CD4-positive, alpha-beta T cell (primary cell): Measurements from ENCODE around the gene CFAP61. TPM values are rescaled to one million over a fixed set of nuclear protein-coding genes. Genes with fewer than 3 reads are reported as not detected.
"Not testable (repeated sequence)": the region's sequence is repeated elsewhere in the genome, so short reads cannot be mapped to it uniquely, and the experiment has no call there.

Experiments used
- ATAC-seq: fragments of 200-7000 bp; cut with Tn5 transposase; one replicate; pipeline ENCODE4 v1.10.0; 2022; ENCODE audit warnings: mild to moderate bottlenecking; ENCODE audit not compliant: poor library complexity
- CTCF ChIA-PET: fragments of 350-600 bp; sonication (Branson Sonifier 250); formaldehyde crosslinking; loops from one replicate; lab custom pipeline; 2021; ENCODE audit warnings: antibody characterized with exemption, inconsistent platforms; lab: Charles Lee
- POLR2A ChIA-PET: fragments of 350-600 bp; sonication (Branson Sonifier 250); formaldehyde crosslinking; loops from one replicate; lab custom pipeline; 2021; ENCODE audit warnings: antibody characterized with exemption, inconsistent platforms; lab: Charles Lee
- DNase-seq, 14 experiments: peaks; one replicate each; pipeline ENCODE4 v3.0.0-alpha.2; 2013 to 2020; ENCODE audit warnings: mixed read lengths in 2 of 14
- H3K27ac ChIP-seq, 2 donors: one replicate each; pipeline versions ENCODE4 v1.5.1 to v1.7.0; 2013; ENCODE audit warnings: low read length in 2 of 2, low read depth in 1 of 2, mild to moderate bottlenecking in 1 of 2
- H3K27me3 ChIP-seq, 2 experiments: 1 replicate in 1 of 2; 2 replicates in 1 of 2; pipeline versions ENCODE4 v1.6.1 to v1.7.0; 2013; ENCODE audit warnings: low read length in 2 of 2, control low read depth in 1 of 2, mild to moderate bottlenecking in 1 of 2, moderate library complexity in 1 of 2; ENCODE audit not compliant: insufficient read depth in 2 of 2, control insufficient read depth in 1 of 2
- H3K36me3 ChIP-seq: one replicate; pipeline ENCODE4 v1.6.1; 2013; ENCODE audit warnings: low read length, control low read depth; ENCODE audit not compliant: insufficient read depth
- H3K4me1 ChIP-seq: one replicate; pipeline ENCODE4 v1.6.1; 2013; ENCODE audit warnings: low read length, control low read depth; ENCODE audit not compliant: insufficient read depth
- H3K4me3 ChIP-seq: one replicate; pipeline ENCODE4 v1.5.1; 2013; ENCODE audit warnings: mild to moderate bottlenecking, low read length, moderate library complexity
- H3K9me3 ChIP-seq, 2 experiments: 1 replicate in 1 of 2; 2 replicates in 1 of 2; pipeline versions ENCODE4 v1.6.1 to v1.7.0; 2013; ENCODE audit warnings: low read length in 2 of 2, mild to moderate bottlenecking in 2 of 2, control low read depth in 1 of 2, moderate library complexity in 1 of 2; ENCODE audit not compliant: control insufficient read depth in 1 of 2, insufficient read depth in 1 of 2
- H3K27ac Mint-ChIP-seq: one replicate; pipeline ENCODE4 v1.8.0; 2020; ENCODE audit warnings: mixed read lengths
- H3K27me3 Mint-ChIP-seq: one replicate; pipeline ENCODE4 v1.8.0; 2021; ENCODE audit warnings: mixed read lengths
- H3K36me3 Mint-ChIP-seq: one replicate; pipeline ENCODE4 v1.8.0; 2021; ENCODE audit warnings: low read depth, mixed read lengths
- H3K4me1 Mint-ChIP-seq: one replicate; pipeline ENCODE4 v1.8.0; 2021; ENCODE audit warnings: low read depth, mixed read lengths
- H3K4me3 Mint-ChIP-seq: one replicate; pipeline ENCODE4 v1.8.0; 2020; ENCODE audit warnings: mild to moderate bottlenecking, mixed read lengths
- H3K9me3 Mint-ChIP-seq: one replicate; pipeline ENCODE4 v1.8.0; 2020; ENCODE audit warnings: mixed read lengths
- CTCF ChIP-seq: fragments of 200-600 bp; IDR thresholded peaks from one replicate; pipeline ENCODE4 v1.8.0; 2022; ENCODE audit warnings: antibody characterized with exemption, mild to moderate bottlenecking
- intact Hi-C, 2 experiments: fragments of 100-400 bp; cut with DNase I in 1 of 2; cut with micrococcal nuclease in 1 of 2; formaldehyde crosslinking; loops; one replicate each; pipeline versions ENCODE4 v1.15.1 to v1.9.0; 2023 to 2025; cut with DNase I, micrococcal nuclease
- polyA plus RNA-seq, 2 donors: library from polyadenylated mRNA; unstranded; fragments of 120-200 nt; gene quantifications; one replicate each; pipeline ENCODE4 v1.2.1, GENCODE V29; 2013
- total RNA-seq, 174 experiments: library from RNA in 2 of 174; stranded (reverse) in 2 of 174; gene quantifications; one replicate each; pipeline ENCODE4 v1.2.3 and lab custom pipeline; 2021 to 2026

The CFAP61 gene
- total RNA-seq (not detected), total RNA-seq (lab: John Stamatoyannopoulos, UW) (0 to 0.20 (median 0) reads per million in 172 experiments)
- not detected for polyA plus RNA-seq (2013, experiment 1 of 2)
- polyA plus RNA-seq (2013, experiment 2 of 2): 0.14 TPM

GRCh38 chr20:20052074-20052970 lies at the start of gene CFAP61, which contains the start of gene CRNKL1:
Gene CFAP61, plus strand, starts transcription at chr20:20052532. Its CDS starts 4,122 bp downstream, at chr20:20056654.
Gene CRNKL1, minus strand, starts transcription at chr20:20052466. Its CDS starts 124 bp downstream, at chr20:20052342.
- H3K27me3 Mint-ChIP-seq: peaks cover 6% of the 10 kb centered on the region
- CTCF ChIA-PET: interaction anchor here (1.0 to 3.1 kb wide), 2 partner anchors 9 to 35 kb away, joined by 4 to 24 read pairs; partner anchors contain the start of gene NAA20

GRCh38 chr20:20003031-20003954 lies 49.0 kb upstream of the CFAP61 start:
- no peaks in the 10 kb centered on the region for H3K9me3 ChIP-seq
- H3K27me3 ChIP-seq: peaks cover 7 to 9% of the 10 kb centered on the region in 2 experiments
- no peaks in the 10 kb centered on the region for H3K36me3 Mint-ChIP-seq
- no peak overlapping the region for H3K27ac ChIP-seq
- H3K4me1 Mint-ChIP-seq: peaks cover 17% of the 10 kb centered on the region
- TF ChIP-seq CTCF: no peak
- H3K9me3 Mint-ChIP-seq: no peaks in the 10 kb centered on the region
- H3K4me1 ChIP-seq: peaks cover 14% of the 10 kb centered on the region
- peaks cover 75% of the 10 kb centered on the region for H3K27me3 Mint-ChIP-seq
- intact Hi-C loops: no loop called here
- H3K4me3 ChIP-seq: peak overlapping the region; percentile 25
- H3K36me3 ChIP-seq: no peaks in the 10 kb centered on the region
- peak overlapping the region; percentile 83 for H3K4me3 Mint-ChIP-seq
- ChIA-PET CTCF (interaction anchor here (1.1 kb wide), 1 partner anchor 22 kb away, joined by 3 read pairs; no protein-coding TSS in a partner anchor), POLR2A (interaction anchor here (0.7 kb wide), 1 partner anchor 49 kb away, joined by 3 read pairs; the partner anchor contains the start of genes CFAP61 and CRNKL1)
- DNase-seq (peak in 3 of 14 experiments; percentile 14 to 43 (median 43)), ATAC-seq (peak; percentile 75)
- no peak overlapping the region for H3K27ac Mint-ChIP-seq

More at GRCh38 chr20:20052074-20052970, at the start of gene CFAP61, which contains the start of gene CRNKL1:
- ATAC-seq: peak; percentile 93
- Mint-ChIP-seq H3K36me3 (peaks cover 49% of the 10 kb centered on the region), H3K27ac (peak within 1 kb of the TSS; percentile 89), H3K9me3 (no peaks in the 10 kb centered on the region), H3K4me3 (peak within 1 kb of the TSS; percentile 98), H3K4me1 (peaks cover 37% of the 10 kb centered on the region)
- intact Hi-C loops: loop anchor here (1.0 to 10.0 kb wide), 9 partner anchors 35 to 1915 kb away; partner anchors contain the start of genes KAT14 (in 1 of the 2), KIZ (in 1 of the 2), NAA20 (in 1 of the 2) and PET117 (in 1 of the 2)
- Histone ChIP-seq H3K4me3 (peak within 1 kb of the TSS; percentile 91), H3K9me3 (no peaks in the 10 kb centered on the region), H3K27ac (peak within 1 kb of the TSS; percentile 80 to 91), H3K4me1 (peaks cover 7% of the 10 kb centered on the region), H3K36me3 (peaks cover 29% of the 10 kb centered on the region), H3K27me3 (no peaks in the 10 kb centered on the region)
- no peak for TF ChIP-seq CTCF
- POLR2A ChIA-PET: interaction anchor here (0.7 to 3.0 kb wide), 15 partner anchors 8 to 1914 kb away, joined by 3 to 59 read pairs (median 6); partner anchors contain the start of genes DZANK1, NAA20, POLR3F and RALGAPA2
- DNase-seq: peak; percentile 94 to 100 (median 97)

- H3K36me3 ChIP-seq, CTCF ChIA-PET, H3K9me3 Mint-ChIP-seq, intact Hi-C loops, DNase-seq, H3K9me3 ChIP-seq, ATAC-seq, H3K27ac Mint-ChIP-seq, H3K27ac ChIP-seq, H3K36me3 Mint-ChIP-seq: not testable (repeated sequence)
- Mint-ChIP-seq H3K4me3 (peak overlapping the region; percentile 83), H3K4me1 (peaks cover 17% of the 10 kb centered on the region), H3K27me3 (peaks cover 69% of the 10 kb centered on the region)
- peak overlapping the region; percentile 25 for H3K4me3 ChIP-seq
- POLR2A ChIA-PET: interaction anchor here (0.7 to 0.9 kb wide), 2 partner anchors 13 to 49 kb away, joined by 3 to 4 read pairs; partner anchors contain the start of genes CFAP61, CRNKL1 and NAA20
- H3K27me3 ChIP-seq: peaks cover 7 to 12% of the 10 kb centered on the region in 2 experiments
- peaks cover 14% of the 10 kb centered on the region for H3K4me1 ChIP-seq
These were observed 48.4 kb upstream of the CFAP61 start for GRCh38 chr20:20003955-20004322.
